Erythroblast (primary cell): ENCODE data around the gene ELOVL2.

ENCODE experiments used
- GATA1 ChIP-seq: IDR thresholded peaks from 2 replicates; pipeline ENCODE4 v1.6.1; 2011; ENCODE audit warnings: low read depth, mild to moderate bottlenecking, control low read depth, low read length, moderate library complexity
- POLR2A ChIP-seq: IDR thresholded peaks from 2 replicates; pipeline ENCODE4 v1.6.1; 2011; ENCODE audit warnings: mild to moderate bottlenecking, low read length

GRCh38 chr6:10964684-10965083 lies 79.4 kb downstream of the ELOVL2 start:
- no peak for TF ChIP-seq POLR2A
- TF ChIP-seq GATA1 = no peak
